HUES6 (cell line): ENCODE results near the gene PRR7.
A peak's percentile ranks its signal among the peaks of the same experiment; 100 is the strongest.
"Not testable (repeated sequence)": the region's sequence is repeated elsewhere in the genome, so short reads cannot be mapped to it uniquely, and the experiment has no call there.

Experiments
- H3K27ac ChIP-seq: 2 replicates; pipeline ENCODE4 v1.7.0; 2013; ENCODE audit warnings: low read depth, mild to moderate bottlenecking, low read length, inconsistent platforms
- H3K27me3 ChIP-seq: 2 replicates; pipeline ENCODE4 v1.6.1; 2013; ENCODE audit warnings: low read length; ENCODE audit not compliant: control insufficient read depth, insufficient read depth
- H3K36me3 ChIP-seq: 2 replicates; pipeline ENCODE4 v1.6.1; 2013; ENCODE audit warnings: low read length; ENCODE audit not compliant: control insufficient read depth, insufficient read depth
- H3K4me1 ChIP-seq: 2 replicates; pipeline ENCODE4 v1.6.1; 2013; ENCODE audit warnings: low read length; ENCODE audit not compliant: control insufficient read depth, insufficient read depth
- H3K4me3 ChIP-seq: 2 replicates; pipeline ENCODE4 v1.5.1; 2013; ENCODE audit warnings: low read depth, low read length
- H3K9ac ChIP-seq: one replicate; pipeline ENCODE4 v1.6.1; 2013; ENCODE audit warnings: mild to moderate bottlenecking, low read length
- H3K9me3 ChIP-seq: 2 replicates; pipeline ENCODE4 v1.6.1; 2013; ENCODE audit warnings: low read depth, low read length; ENCODE audit not compliant: control insufficient read depth, insufficient read depth

Gene PRR7

DNA sequence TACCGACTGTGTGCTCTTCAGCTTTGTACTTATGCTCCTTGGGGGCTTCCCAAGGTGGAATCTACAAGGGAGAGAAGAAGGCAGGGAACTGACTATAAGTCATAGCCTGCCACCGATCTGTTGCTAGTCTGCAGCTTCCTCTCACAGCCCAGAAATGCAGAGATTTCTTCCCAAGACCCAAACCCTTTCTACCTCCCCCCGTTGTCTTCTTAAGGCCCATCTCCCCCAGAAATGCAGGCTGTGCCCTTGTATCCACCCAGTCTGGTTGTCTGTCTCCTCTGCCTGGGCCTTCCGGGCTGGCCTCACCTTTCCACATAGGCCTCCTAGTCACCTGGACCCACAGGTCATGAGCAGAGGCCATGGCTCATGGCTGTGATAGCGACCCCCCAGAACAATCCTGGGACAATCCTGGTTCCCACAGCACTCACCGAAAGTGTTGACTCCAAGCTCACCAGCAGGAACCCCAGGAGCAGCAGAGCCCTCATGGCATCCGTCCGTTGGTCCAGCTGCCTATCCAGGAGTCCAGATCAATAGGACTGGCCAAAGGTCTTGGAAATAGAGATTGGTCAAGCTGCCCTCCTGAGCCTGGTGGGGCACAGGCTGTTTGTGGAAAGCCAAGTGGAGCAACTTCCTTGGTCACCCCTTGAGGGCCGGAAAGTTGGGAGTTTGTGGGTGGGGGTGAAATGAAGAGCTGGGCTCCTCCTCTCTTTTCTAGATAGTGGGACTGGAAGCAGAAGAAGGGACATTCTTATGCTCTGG is 37.4 kb upstream of the PRR7 start, which contains the start of gene F12:
Gene F12 (minus strand): TSS at position 522 of the 759 bp plus-strand sequence. CDS start 37 bp downstream, at position 485.
- Histone ChIP-seq H3K4me1 (0 out of 2 replicates have a peak, but pooled peaks cover 6% of the 10 kb centered on the region), H3K9ac (no peak within 1 kb of the TSS), H3K27me3 (peaks cover 64% of the 10 kb centered on the region)

DNA sequence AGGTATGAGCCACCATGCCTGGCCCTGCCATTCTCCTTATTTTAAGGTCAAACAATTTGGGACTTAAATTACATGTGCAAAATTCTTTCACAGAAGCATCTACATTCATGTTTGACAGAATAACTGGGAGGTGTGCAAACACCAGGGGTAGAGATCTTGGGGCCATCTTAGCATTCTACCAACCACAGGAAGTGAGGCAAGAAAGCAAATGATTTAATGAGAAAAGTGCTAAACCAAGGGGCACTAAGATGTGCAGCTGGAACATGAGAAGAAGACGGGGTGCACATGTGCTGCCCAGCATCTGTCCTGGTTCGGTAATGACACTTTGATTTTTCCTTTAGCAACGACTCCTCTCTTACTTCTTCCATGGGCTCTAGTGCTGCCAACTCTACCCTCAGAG is 36.0 kb upstream of the PRR7 start:
- no peak overlapping the region for H3K27ac ChIP-seq
- peaks cover 51% of the 10 kb centered on the region for H3K27me3 ChIP-seq

More for the DNA sequence above, 37.4 kb upstream of the PRR7 start, which contains the start of gene F12:
- Histone ChIP-seq H3K27ac (no peak within 1 kb of the TSS), H3K36me3 (no peaks in the 10 kb centered on the region), H3K4me3 (no peak within 1 kb of the TSS), H3K9me3 (no peaks in the 10 kb centered on the region)

DNA sequence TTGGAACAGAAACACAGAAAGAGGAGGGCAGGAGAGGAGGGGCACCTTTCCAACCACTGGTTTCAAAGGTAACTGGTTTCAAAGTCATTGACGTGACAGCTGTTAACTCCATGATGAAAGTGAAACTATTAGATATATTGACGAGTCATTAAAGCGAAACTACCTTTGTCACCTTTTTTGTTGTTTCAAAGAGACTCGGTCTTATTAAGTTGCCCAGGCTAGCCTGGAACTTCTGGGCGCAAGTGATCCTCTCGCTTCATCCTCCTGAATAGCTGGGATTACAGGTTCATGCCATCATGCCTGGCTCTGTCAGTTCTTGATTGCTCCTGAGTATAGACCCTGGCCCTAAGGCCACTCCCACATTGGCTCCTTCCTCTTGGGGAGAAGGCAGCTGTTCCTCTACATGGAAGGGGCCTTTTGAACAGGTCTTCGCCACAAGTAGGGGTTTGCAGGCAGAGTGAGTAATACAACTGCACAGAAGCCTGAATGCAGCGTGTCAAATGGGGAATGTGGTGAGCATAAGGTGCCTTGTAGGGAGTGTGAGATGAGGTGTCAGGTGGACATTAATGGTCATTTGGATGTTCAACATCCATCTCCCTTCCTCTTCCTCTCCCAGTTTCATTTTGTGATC is 33.9 kb upstream of the PRR7 start:
- Histone ChIP-seq H3K9ac (no peak overlapping the region), H3K9me3 (no peaks in the 10 kb centered on the region), H3K4me3 (no peak overlapping the region), H3K27me3 (peaks cover 34% of the 10 kb centered on the region), H3K27ac (no peak overlapping the region), H3K4me1 (no peaks in the 10 kb centered on the region), H3K36me3 (no peaks in the 10 kb centered on the region)

More for the DNA sequence above, 36.0 kb upstream of the PRR7 start:
- Histone ChIP-seq H3K9me3 (no peaks in the 10 kb centered on the region), H3K4me1 (no peaks in the 10 kb centered on the region), H3K36me3 (no peaks in the 10 kb centered on the region), H3K9ac (no peak overlapping the region), H3K4me3 (no peak overlapping the region)

DNA sequence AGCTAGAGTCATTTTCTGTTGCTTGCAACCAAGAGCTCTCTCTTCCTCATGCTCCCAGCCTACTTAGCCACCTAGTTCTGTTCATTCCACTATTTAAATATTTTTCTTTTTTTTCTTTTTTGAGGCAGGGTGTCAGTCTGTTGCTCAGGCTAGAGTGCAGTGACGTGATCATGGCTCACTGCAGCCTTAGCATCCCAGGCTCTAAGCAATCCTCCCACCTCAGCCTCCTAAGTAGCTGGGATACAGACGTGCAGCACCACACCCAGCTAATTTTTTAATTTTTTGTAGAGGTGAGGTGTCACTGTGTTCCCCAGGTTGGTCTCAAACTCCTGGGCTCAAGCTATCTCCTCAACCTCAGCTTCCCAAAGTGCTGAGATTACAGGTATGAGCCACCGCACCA is 32.1 kb upstream of the PRR7 start:
- peaks cover 19% of the 10 kb centered on the region for H3K27me3 ChIP-seq
- H3K36me3 ChIP-seq: no peaks in the 10 kb centered on the region
- H3K9me3 ChIP-seq: no peaks in the 10 kb centered on the region
- no peak overlapping the region for H3K4me3 ChIP-seq
- H3K27ac ChIP-seq: no peak overlapping the region
- H3K4me1 ChIP-seq: no peaks in the 10 kb centered on the region
- H3K9ac ChIP-seq: no peak overlapping the region

DNA sequence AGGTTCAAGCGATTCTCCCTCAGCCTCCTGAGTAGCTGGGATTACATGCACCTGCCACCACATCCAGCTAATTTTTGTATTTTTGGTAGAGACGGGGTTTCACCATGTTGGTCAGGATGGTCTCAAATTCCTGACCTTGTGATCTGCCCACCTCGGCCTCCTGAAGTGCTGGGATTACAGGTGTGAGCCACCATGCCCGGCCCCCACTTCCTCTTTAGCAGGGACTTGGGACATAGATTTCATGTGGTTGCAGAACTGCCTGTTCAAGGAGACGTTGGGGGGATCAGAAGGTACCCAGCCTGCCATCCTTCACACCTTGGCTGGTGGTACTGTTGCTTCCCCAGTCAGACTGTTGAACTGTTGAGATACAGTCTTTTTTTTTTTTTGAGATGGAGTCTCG is 29.5 kb upstream of the PRR7 start:
- H3K9ac ChIP-seq, H3K27ac ChIP-seq, H3K4me3 ChIP-seq, H3K9me3 ChIP-seq, H3K36me3 ChIP-seq, H3K4me1 ChIP-seq: not testable (repeated sequence)
- peaks cover 16% of the 10 kb centered on the region for H3K27me3 ChIP-seq

DNA sequence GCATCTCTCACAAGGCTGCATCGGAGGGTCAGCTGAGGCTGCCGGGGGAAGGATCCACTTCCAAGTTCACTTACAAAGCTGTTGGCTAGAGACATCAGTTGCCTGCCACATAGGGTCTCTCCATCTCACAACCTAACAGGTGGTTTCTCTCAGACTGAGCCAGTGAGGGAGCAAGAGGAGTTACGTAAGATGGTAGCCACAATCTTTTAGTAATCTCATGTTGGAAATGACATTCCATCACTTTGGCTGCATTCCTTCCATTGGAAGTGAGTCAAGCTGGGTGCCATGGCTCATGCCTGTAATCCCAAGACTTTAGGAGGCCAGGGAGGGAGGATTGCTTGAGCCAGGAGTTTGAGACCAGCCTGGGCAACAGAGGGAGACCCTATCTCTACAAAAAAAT is 27.6 kb upstream of the PRR7 start:
- Histone ChIP-seq H3K9ac (no peak overlapping the region), H3K36me3 (no peaks in the 10 kb centered on the region), H3K9me3 (no peaks in the 10 kb centered on the region), H3K4me3 (no peak overlapping the region), H3K4me1 (no peaks in the 10 kb centered on the region), H3K27ac (no peak overlapping the region), H3K27me3 (peaks cover 2% of the 10 kb centered on the region; the same call in 1 of the 2 replicates)

DNA sequence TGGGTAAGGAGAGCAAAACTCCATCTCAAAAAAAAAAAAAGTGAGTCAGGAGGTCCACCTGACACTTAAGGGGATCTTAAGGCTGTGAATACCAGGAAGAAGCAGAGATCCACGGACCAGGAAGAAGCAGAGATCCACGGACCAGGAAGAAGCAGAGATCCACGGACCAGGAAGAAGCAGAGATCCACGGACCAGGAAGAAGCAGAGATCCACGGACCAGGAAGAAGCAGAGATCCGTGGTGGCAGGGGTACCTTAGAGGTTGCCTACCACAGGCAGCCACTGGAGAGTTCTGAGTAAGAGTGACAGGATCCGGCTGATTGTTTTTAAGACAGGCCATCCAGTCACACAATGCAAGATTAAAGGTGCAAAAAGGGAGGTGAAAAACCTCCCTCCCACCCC is 26.1 kb upstream of the PRR7 start:
- not testable (repeated sequence) for H3K9me3 ChIP-seq, H3K27me3 ChIP-seq, H3K9ac ChIP-seq, H3K4me1 ChIP-seq, H3K27ac ChIP-seq, H3K36me3 ChIP-seq, H3K4me3 ChIP-seq

DNA sequence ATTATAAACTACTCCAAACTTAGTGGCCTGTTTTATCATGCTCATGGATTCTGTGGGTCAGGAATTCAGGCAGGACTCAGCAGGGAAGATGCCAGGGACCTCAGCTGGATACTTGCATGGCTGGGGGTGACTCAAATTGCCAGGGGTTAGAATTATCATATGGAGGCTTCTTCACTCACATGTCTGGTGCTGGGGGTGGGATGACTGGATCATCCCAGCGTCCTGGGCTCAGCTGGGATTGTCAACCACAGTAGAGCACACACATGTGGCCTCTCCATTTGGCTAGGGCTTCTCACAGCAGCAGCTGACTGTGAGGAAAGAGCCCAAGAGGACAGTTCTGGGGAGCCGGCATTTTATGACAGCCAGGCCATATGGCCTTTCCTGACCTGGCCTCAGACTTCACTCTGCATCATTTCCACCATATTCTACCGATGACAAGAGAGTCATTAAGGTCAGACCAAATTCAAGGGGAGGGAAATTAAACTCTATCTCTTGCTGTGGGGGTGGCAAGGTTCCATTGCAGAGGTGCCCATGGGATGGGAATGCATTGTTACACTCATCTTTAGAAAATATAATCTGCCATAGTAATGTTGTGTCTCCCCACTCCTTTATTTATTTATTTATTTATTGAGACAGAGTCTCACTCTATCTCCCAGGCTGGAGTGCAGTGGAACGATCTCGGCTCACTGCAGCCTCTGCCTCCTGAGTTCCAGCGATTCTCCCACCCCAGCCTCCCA is 25.4 kb upstream of the PRR7 start:
- Histone ChIP-seq H3K9ac (no peak overlapping the region), H3K4me1 (peaks cover 7% of the 10 kb centered on the region), H3K27me3 (no peaks in the 10 kb centered on the region), H3K4me3 (no peak overlapping the region), H3K27ac (no peak overlapping the region), H3K9me3 (no peaks in the 10 kb centered on the region), H3K36me3 (no peaks in the 10 kb centered on the region)

DNA sequence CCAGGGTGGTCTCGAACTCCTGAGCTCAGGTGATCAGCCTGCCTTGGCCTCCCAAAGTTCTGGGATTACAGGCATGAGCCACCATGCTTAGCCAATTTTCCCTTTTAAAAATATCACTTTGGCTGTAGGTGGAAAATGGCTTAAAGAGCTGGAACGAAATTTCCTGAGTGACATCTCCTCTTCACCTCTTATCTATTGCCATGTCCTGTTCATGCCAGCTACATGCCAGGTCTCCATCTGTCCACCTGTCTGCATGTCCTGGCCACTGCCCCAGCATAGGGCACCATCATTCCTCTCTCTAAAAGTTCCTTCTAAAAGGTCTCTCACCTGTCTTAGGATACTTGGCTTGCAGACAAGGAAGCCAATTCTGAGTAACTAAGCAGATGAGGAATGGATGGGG is 22.9 kb upstream of the PRR7 start:
- Histone ChIP-seq H3K9ac (no peak overlapping the region), H3K4me1 (peaks cover 19% of the 10 kb centered on the region), H3K4me3 (no peak overlapping the region), H3K9me3 (no peaks in the 10 kb centered on the region), H3K27me3 (no peaks in the 10 kb centered on the region), H3K36me3 (no peaks in the 10 kb centered on the region), H3K27ac (no peak overlapping the region)

DNA sequence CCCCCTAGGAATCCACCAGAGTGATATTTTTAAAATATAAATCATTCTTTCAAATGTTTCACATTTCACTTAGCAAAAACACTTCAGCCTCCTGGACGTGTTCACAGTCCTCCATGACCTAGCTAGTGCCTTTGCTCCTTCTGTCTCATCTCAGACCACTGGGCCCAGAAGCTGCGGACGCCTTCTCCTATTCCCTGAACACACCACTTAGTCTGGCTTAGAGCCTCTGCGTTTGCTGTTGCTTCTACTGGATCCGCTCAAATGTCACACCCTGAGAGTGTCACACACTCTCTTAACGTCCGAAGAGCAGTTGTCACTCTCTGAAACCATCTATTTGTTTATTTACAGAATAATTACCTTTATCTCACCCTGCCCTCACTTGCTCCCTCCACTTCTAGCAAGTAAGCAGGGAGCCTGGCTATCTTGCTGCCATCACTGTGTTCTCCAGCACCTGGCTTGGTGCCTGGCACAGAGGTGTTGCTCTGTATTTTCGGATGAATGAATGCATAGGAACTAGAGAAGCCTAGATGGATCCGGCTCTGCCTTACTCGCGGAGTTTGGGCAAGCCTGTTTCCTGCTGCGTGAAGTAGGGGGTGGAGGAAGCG is 21.3 kb upstream of the PRR7 start:
- H3K4me3 ChIP-seq: peak overlapping the region; percentile 69
- 0 out of 2 replicates have a peak, but pooled peaks cover under 1% of the 10 kb centered on the region for H3K36me3 ChIP-seq
- H3K27me3 ChIP-seq: no peaks in the 10 kb centered on the region
- H3K27ac ChIP-seq: peak overlapping the region; percentile 73
- no peaks in the 10 kb centered on the region for H3K9me3 ChIP-seq
- peaks cover 22% of the 10 kb centered on the region for H3K4me1 ChIP-seq
- H3K9ac ChIP-seq: peak overlapping the region; percentile 82
